ENCODE data around the gene APBA1.
"Not testable (repeated sequence)": the region's sequence is repeated elsewhere in the genome, so short reads cannot be mapped to it uniquely, and the experiment has no call there.

The APBA1 gene

DNA sequence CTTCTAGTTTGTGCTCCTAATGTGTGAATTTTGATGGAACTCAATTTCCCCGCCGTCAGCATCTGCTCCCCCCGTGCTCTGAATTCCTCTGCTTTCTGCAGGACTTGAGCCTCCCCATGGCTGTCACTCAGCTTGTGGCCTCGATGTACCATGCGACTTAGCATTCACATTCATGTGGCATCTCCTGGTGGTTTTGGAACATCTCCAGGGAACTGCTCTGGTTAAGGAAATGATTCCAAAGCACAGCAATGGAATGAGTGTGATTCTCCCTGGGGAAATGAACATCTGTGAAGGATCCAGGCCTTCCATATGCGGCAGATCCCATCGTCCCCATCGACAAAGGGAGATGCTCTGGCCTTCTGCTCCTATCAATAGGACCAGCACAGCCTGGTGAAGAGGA, 228.2 kb downstream of the APBA1 start:
- DNase-seq (ENCODE audit: insufficient read length) (no peak), FAIRE-seq (no peak)
- TF ChIP-seq POLR2A (IDR thresholded peaks at IDR 0.05; ENCODE audit: low read depth, low read length) (no peak), TAF1 (IDR thresholded peaks at IDR 0.05; ENCODE audit: borderline replicate concordance, low read depth, low read length) (no peak), POLR2AphosphoS5 (IDR thresholded peaks at IDR 0.05; ENCODE audit: low read depth, low read length) (no peak)

DNA sequence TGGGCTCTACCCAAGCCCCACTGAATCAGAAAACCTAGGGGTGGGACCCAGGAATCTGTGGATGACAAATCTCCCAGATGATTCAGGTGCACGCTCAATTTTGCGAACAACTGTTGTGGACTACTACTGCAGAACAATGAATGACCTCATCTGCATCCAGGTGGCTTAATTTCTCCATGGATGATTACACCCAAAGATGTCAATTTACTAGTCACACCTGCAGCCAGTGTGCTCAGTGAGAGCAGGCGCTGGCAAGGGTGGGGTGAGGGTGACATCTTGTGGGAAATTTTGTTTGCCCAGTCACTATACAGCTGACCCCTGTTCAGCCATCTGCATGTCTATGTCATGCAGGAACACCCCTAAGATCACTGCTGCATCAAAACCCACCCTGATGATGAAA, 229.0 kb downstream of the APBA1 start:
- TF ChIP-seq TAF1 (IDR thresholded peaks at IDR 0.05; ENCODE audit: borderline replicate concordance, low read depth, low read length) (no peak), POLR2AphosphoS5 (IDR thresholded peaks at IDR 0.05; ENCODE audit: low read depth, low read length) (no peak), POLR2A (IDR thresholded peaks at IDR 0.05; ENCODE audit: low read depth, low read length) (no peak)
- no peak for FAIRE-seq
- no peak for DNase-seq (ENCODE audit: insufficient read length)

DNA sequence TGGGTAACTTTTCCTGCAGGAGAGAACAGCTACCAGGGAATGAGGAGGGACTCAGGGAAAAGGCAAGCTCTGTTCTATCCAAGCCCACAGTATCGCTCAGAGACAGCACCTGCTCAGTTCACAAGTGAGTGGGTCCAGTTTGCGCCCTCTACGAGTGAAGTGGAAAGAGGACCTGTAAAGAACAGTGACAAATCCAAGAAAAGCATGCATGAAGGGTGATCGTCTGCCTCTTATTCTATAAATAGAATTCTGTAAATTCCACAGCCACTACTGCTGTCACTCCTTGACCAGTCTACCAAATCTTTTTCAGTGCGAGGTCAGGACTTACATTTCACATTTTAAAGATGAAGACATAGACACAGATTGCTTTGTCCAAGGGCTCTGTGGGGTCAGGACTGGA, 229.7 kb downstream of the APBA1 start:
- TF ChIP-seq POLR2A (IDR thresholded peaks at IDR 0.05; ENCODE audit: low read depth, low read length) (no peak), TAF1 (IDR thresholded peaks at IDR 0.05; ENCODE audit: borderline replicate concordance, low read depth, low read length) (no peak), POLR2AphosphoS5 (IDR thresholded peaks at IDR 0.05; ENCODE audit: low read depth, low read length) (no peak)
- FAIRE-seq (no peak), DNase-seq (ENCODE audit: insufficient read length) (no peak)

DNA sequence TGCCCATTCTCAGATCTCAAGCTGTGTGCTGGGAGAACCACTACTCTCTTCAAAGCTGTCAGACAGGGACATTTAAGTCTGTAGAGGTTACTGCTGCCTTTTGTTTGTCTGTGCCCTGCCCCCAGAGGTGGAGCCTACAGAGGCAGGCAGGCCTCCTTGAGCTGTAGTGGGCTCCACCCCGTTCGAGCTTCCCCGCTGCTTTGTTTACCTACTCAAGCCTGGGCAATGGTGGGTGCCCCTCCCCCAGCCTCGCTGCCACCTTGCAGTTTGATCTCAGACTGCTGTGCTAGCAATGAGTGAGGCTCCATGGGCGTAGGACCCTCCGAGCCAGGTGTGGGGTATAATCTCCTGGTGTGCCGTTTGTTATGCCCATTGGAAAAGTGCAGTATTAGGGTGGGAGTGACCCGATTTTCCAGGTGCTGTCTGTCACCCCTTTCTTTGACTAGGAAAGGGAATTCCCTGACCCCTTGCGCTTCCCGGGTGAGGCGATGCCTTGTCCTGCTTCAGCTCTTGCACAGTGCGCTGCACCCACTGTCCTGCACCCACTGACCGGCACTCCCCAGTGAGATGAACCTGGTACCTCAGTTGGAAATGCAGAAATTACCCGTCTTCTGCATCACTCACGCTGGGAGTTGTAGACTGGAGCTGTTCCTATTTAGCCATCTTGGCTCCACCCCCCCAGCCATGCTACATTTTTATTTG, 231.8 kb downstream of the APBA1 start:
- FAIRE-seq; DNase-seq (ENCODE audit: insufficient read length): not testable (repeated sequence)

- not testable (repeated sequence) for DNase-seq (ENCODE audit: insufficient read length); FAIRE-seq
Measured at GRCh38 chr9:69439654-69440053, 232.5 kb downstream of the APBA1 start.

DNA sequence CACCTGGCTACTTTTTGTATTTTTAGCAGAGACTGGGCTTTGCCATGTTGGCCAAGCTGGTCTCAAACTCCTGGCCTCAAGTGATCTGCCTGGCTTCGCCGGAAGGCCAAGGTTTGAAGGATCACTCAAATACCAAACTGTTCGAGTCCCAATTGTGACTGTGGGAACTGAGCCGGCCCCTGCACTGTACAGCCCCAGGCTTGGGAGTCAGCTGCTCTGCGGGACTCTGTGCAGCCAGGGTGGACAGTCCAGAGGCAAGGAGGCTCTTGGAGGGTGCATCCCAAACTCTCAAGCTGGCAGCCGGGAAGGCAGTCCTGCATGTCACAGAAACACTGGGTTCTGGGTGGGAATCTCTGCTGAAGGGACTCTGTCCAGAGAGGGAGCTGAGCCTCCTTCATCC, 238.2 kb downstream of the APBA1 start:
- no peak for DNase-seq (ENCODE audit: insufficient read length)
- TF ChIP-seq TAF1 (IDR thresholded peaks at IDR 0.05; ENCODE audit: borderline replicate concordance, low read depth, low read length) (no peak), POLR2A (IDR thresholded peaks at IDR 0.05; ENCODE audit: low read depth, low read length) (no peak), POLR2AphosphoS5 (IDR thresholded peaks at IDR 0.05; ENCODE audit: low read depth, low read length) (no peak)
- FAIRE-seq, result no peak

DNA sequence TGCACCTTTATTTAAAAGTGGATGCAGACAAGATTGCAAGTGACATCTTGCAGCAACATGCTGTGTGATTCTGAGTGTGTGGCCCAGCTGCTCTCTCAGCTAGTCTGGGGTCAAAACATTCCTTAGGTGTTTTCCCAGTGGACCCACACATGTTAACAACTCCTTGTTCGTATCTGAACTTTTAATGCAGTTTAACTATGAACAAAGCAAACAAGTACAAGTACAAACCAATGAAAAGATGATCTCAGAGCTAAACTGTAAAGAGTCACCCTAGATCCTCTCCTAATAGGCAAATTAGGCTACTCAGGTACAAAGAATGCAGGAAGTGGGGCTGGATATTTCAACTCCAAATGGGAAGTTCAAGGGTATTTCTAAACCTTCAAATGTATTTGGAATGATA, 238.8 kb downstream of the APBA1 start:
- TF ChIP-seq TAF1 (IDR thresholded peaks at IDR 0.05; ENCODE audit: borderline replicate concordance, low read depth, low read length) (no peak), POLR2AphosphoS5 (IDR thresholded peaks at IDR 0.05; ENCODE audit: low read depth, low read length) (no peak), POLR2A (IDR thresholded peaks at IDR 0.05; ENCODE audit: low read depth, low read length) (no peak)
- DNase-seq (ENCODE audit: insufficient read length), result no peak
- FAIRE-seq, result no peak

GRCh38 chr9:69432623-69433022, 239.5 kb downstream of the APBA1 start:
- DNase-seq (ENCODE audit: insufficient read length), result no peak
- TF ChIP-seq POLR2A (IDR thresholded peaks at IDR 0.05; ENCODE audit: low read depth, low read length) (no peak), POLR2AphosphoS5 (IDR thresholded peaks at IDR 0.05; ENCODE audit: low read depth, low read length) (no peak), TAF1 (IDR thresholded peaks at IDR 0.05; ENCODE audit: borderline replicate concordance, low read depth, low read length) (no peak)
- no peak for FAIRE-seq

- TF ChIP-seq POLR2AphosphoS5 (IDR thresholded peaks at IDR 0.05; ENCODE audit: low read depth, low read length) (no peak), POLR2A (IDR thresholded peaks at IDR 0.05; ENCODE audit: low read depth, low read length) (no peak), TAF1 (IDR thresholded peaks at IDR 0.05; ENCODE audit: borderline replicate concordance, low read depth, low read length) (no peak)
- DNase-seq (ENCODE audit: insufficient read length) (no peak), FAIRE-seq (no peak)
Measured at GRCh38 chr9:69431777-69432176, 240.4 kb downstream of the APBA1 start.

DNA sequence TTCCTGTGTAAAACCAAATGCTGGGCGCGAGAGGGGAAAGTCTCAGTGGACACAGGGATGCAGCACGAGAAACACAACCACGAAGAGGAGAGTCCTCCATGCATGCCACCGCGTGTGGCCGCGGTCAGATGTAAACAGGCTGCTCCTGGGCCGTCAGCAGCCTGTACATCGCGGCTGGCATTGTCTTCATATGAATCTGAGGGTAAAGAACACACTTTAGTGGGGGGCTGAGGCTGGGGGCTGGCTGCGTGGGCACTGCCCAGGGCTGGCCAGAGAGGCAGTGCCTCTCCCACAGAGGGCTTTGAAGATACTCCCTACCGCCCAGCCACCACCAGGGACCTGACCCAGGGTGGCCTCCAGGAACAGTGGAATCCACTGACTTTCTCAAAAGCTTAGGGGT, 241.0 kb downstream of the APBA1 start:
- FAIRE-seq (no peak), DNase-seq (ENCODE audit: insufficient read length) (no peak)
- TF ChIP-seq POLR2A (IDR thresholded peaks at IDR 0.05; ENCODE audit: low read depth, low read length), result no peak
- no peak for TF ChIP-seq TAF1 (IDR thresholded peaks at IDR 0.05; ENCODE audit: borderline replicate concordance, low read depth, low read length)
- TF ChIP-seq POLR2AphosphoS5 (IDR thresholded peaks at IDR 0.05; ENCODE audit: low read depth, low read length), result no peak

GRCh38 chr9:69430206-69430605, 242.0 kb downstream of the APBA1 start:
- DNase-seq (ENCODE audit: insufficient read length) (no peak), FAIRE-seq (no peak)
- TF ChIP-seq TAF1 (IDR thresholded peaks at IDR 0.05; ENCODE audit: borderline replicate concordance, low read depth, low read length) (no peak), POLR2AphosphoS5 (IDR thresholded peaks at IDR 0.05; ENCODE audit: low read depth, low read length) (no peak), POLR2A (IDR thresholded peaks at IDR 0.05; ENCODE audit: low read depth, low read length) (no peak)

GRCh38 chr9:69429281-69429680, 242.9 kb downstream of the APBA1 start:
- FAIRE-seq, result no peak

More at GRCh38 chr9:69429281-69429680, 242.9 kb downstream of the APBA1 start:
- no peak for TF ChIP-seq TAF1 (IDR thresholded peaks at IDR 0.05; ENCODE audit: borderline replicate concordance, low read depth, low read length)
- no peak for TF ChIP-seq POLR2A (IDR thresholded peaks at IDR 0.05; ENCODE audit: low read depth, low read length)
- TF ChIP-seq POLR2AphosphoS5 (IDR thresholded peaks at IDR 0.05; ENCODE audit: low read depth, low read length), result no peak
- no peak for DNase-seq (ENCODE audit: insufficient read length)
